GM13976 (cell line): ENCODE results near the gene BRD9.

Experiments
- DNase-seq: peaks from one replicate; pipeline ENCODE4 v3.0.0; 2012; ENCODE audit warnings: low spot score
- in situ Hi-C: fragments of 300-500 bp; cut with MboI; formaldehyde crosslinking; loops from one replicate; pipeline ENCODE4 v1.12.0; 2022; ENCODE audit warnings: low sequenced_read_pairs, mixed read lengths, inconsistent platforms; ENCODE audit not compliant: unreplicated experiment
- TF ChIP-seq, protein P1 (sequence below): IDR thresholded peaks from 2 replicates; pipeline ENCODE4 v1.5.1; 2012; ENCODE audit warnings: borderline replicate concordance, mild to moderate bottlenecking; ENCODE audit not compliant: insufficient read depth; ENCODE audit errors: extremely low read depth, missing control alignments, control extremely low read depth

Gene BRD9

GRCh38 chr5:914174-914573 lies 21.6 kb upstream of the BRD9 start:
- DNase-seq: no peak
- in situ Hi-C loops: no loop called here
- TF ChIP-seq, protein P1, sequence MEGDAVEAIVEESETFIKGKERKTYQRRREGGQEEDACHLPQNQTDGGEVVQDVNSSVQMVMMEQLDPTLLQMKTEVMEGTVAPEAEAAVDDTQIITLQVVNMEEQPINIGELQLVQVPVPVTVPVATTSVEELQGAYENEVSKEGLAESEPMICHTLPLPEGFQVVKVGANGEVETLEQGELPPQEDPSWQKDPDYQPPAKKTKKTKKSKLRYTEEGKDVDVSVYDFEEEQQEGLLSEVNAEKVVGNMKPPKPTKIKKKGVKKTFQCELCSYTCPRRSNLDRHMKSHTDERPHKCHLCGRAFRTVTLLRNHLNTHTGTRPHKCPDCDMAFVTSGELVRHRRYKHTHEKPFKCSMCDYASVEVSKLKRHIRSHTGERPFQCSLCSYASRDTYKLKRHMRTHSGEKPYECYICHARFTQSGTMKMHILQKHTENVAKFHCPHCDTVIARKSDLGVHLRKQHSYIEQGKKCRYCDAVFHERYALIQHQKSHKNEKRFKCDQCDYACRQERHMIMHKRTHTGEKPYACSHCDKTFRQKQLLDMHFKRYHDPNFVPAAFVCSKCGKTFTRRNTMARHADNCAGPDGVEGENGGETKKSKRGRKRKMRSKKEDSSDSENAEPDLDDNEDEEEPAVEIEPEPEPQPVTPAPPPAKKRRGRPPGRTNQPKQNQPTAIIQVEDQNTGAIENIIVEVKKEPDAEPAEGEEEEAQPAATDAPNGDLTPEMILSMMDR: no peak

DNA sequence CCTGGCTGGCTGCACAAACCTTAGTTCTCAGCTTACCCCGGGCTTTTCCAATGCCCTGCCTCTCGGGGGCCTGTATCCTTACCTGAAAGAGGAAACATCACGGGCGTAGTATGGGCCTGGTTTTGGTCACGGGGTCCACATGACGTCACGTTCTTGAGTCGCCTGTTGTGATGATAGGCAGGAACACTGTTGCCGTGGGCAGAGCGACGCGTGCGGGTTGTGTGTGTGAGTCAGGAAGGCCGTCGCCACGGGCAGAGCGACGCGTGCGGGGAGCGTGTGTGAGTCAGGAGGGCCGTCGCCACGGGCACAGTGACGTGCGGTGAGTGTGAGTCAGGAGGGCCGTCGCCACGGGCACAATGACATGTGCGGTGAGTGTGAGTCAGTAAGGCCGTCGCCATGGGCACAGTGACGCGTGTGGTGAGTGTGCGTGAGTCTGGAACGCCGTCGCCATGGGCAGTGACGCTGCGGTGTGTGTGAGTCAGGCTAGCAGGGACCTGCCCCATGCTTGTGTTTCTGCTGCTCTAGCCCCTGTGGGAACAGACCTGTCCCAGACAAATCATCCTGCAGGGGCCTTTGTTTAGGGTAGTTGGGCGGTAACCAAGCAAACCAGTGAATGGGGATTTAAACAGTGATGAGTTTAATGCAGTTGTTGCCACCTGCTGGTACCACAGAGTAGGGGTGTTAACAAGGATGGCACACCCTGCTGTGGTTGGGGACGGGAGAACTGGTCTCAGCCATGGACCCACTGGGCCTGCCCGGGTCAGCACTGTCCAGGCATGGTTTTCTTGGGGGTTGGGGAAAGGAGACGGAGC lies 19.9 kb upstream of the BRD9 start:
- TF ChIP-seq, protein P1: no peak
- DNase-seq: no peak
- in situ Hi-C loops: no loop called here

- in situ Hi-C loops: no loop called here
- TF ChIP-seq, protein P1: no peak
- DNase-seq: no peak
Observed at GRCh38 chr5:911601-912000, 19.0 kb upstream of the BRD9 start.

- no peak for DNase-seq
- in situ Hi-C loops: no loop called here
- TF ChIP-seq, protein P1: no peak
Observed at GRCh38 chr5:910769-911160, 18.2 kb upstream of the BRD9 start.

DNA sequence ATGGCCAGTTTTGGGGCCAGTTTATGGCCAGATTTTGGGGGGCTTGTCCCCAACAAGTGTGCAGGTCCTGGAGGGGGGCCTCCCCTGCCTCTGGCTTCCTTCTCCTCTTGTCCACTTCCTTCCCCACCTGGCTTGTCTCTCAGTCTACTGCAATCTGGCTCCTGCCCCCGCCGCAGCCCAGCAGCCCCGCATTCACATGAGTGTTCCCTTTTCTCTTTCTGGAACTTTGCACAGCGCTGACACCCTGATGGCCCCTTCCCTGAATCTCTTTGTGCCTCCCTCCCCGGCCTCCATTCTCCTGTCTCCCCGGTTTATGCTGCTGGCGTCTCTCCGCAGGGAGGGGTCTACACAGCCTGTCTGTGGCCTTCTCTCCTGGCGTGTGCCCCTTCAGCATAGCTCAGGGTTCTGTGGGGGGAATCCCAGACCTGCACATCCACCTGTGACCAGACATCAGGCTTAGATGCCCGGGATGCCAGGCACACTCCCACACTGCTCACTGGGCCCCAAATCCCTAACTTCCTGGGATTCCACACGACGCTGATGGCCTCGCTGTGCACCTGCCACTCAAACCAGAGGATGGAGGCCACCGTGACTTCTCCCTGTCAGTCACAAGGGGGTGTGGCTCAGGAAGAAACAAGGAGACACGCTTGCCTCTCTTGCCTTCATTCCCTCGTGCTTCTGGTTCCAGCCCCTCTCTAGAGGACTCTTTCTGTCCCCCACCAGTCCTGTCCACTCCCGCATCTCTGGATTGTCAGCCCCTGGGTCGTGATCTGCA lies 17.6 kb upstream of the BRD9 start:
- TF ChIP-seq, protein P1: no peak
- in situ Hi-C loops: no loop called here
- no peak for DNase-seq

DNA sequence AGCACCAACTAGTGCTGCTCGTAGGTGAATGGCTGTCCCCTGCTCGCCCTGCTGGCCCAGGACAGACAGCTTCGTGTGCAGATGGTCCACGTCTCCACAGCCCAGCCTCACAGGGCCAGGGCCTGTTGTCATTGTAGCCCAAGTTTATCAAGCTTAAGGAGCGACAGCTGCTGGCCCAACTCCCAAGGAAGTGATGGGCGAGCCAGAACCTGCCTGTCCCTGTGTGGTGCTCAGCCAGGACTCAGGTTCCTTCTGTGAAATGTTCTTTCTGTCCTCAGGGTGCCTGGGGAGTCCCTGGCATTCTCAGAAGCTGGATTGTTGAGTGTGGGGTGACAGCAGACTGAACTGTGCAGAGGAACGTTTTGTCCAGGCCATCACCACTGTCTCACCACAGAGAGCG lies 16.5 kb upstream of the BRD9 start:
- in situ Hi-C loops: no loop called here
- TF ChIP-seq, protein P1: no peak
- DNase-seq: no peak
